ENCODE results near the gene SNTN.

DNA sequence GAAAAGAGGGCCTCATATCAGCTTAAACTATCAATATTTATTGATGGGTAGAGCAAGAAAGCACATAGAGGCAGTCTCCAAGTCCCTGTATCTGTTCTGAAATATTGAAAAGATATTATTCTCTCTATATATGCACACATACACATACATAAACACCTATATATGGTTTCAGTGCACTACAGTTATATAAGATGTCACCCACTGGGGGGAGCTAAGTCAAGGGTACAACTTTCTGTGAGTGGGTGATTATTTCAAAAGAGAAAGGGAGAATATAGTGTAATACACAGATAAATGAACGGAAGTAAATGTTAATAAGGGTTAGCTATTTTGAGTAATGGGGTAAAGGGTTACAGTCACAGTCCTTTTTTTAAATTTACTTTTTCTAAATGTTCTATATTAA lies 8.8 kb downstream of the SNTN start:
- TF ChIP-seq CTCF (IDR thresholded peaks at IDR 0.05; ENCODE audit: insufficient read depth, low read length, poor library complexity, severe bottlenecking): no peak
- no peak for TF ChIP-seq EZH2phosphoT487 (conservative IDR thresholded peaks at IDR 0.05; ENCODE audit: low read length)
